ENCODE results near the gene CCL13. TPM values are rescaled to one million over a fixed set of nuclear protein-coding genes. Genes with fewer than 3 reads are reported as not detected.

Gene CCL13
- polyA plus RNA-seq, 1 of the 3 experiments (the other 2 are of a cell fraction), result not detected

- Histone ChIP-seq H3K79me2 (ENCODE audit: insufficient read depth) (no peaks in the 10 kb centered on the region), H3F3A (replicated peaks; ENCODE audit: insufficient read depth) (no peaks in the 10 kb centered on the region), H3K4me2 (no peak overlapping the region), H3K9ac (no peak overlapping the region), H3K9me3 (no peaks in the 10 kb centered on the region), H3K27ac (ENCODE audit: low read depth in 2 of 2, low read length in 1 of 2) (no peak overlapping the region), H2AFZ (ENCODE audit: low read depth) (no peak overlapping the region), H3K36me3 (replicated peaks in 1 of 2; ENCODE audit: control insufficient read depth in 1 of 2, insufficient read depth in 2 of 2, low read length in 1 of 2) (no peaks in the 10 kb centered on the region), H4K20me1 (ENCODE audit: insufficient read depth) (no peaks in the 10 kb centered on the region), H3K4me1 (ENCODE audit: control insufficient read depth in 1 of 2, insufficient read depth in 2 of 2, low read depth in 1 of 2, low read length in 1 of 2) (no peaks in the 10 kb centered on the region), H3K27me3 (ENCODE audit: insufficient read depth) (no peaks in the 10 kb centered on the region; the same call in 1 of the 2 replicates), H3K9me2 (no peaks in the 10 kb centered on the region), H3K4me3 (ENCODE audit: low read depth in 2 of 2, low read length in 1 of 2) (no peak overlapping the region)
- 31% methylated on average over 9 of the region's 9 CpGs for WGBS (ENCODE audit: low lambda C conversion rate)
- POLR2A ChIA-PET, result no interaction called here
- DNase-seq, result no peak
- TF ChIP-seq SIN3A (IDR thresholded peaks at IDR 0.05; ENCODE audit: borderline replicate concordance, low read depth, low read length) (no peak), USF2 (IDR thresholded peaks at IDR 0.05; ENCODE audit: borderline replicate concordance, low read depth, low read length) (no peak), FOSL2 (IDR thresholded peaks at IDR 0.05; ENCODE audit: borderline replicate concordance, low read depth) (no peak), CTCF (IDR thresholded peaks at IDR 0.05) (no peak)
- CTCF ChIA-PET, result interaction anchor here (1.6 to 2.6 kb wide), 3 partner anchors 10 to 197 kb away, joined by 3 to 11 read pairs (median 7); no protein-coding TSS in a partner anchor
Measured at GRCh38 chr17:34367486-34368195, 11.4 kb downstream of the CCL13 start.

GRCh38 chr17:34368196-34368945, 12.1 kb downstream of the CCL13 start:
- H3K27ac ChIP-seq (ENCODE audit: low read depth in 2 of 2, low read length in 1 of 2), result no peak overlapping the region
- H4K20me1 ChIP-seq (ENCODE audit: insufficient read depth), result no peaks in the 10 kb centered on the region
- no peak overlapping the region for H2AFZ ChIP-seq (ENCODE audit: low read depth)
- no peaks in the 10 kb centered on the region for H3K4me1 ChIP-seq (ENCODE audit: control insufficient read depth in 1 of 2, insufficient read depth in 2 of 2, low read depth in 1 of 2, low read length in 1 of 2)
- no peak for TF ChIP-seq TAF1 (IDR thresholded peaks at IDR 0.05; ENCODE audit: borderline replicate concordance, low read depth, low read length)
- no peak for TF ChIP-seq CHD2 (IDR thresholded peaks at IDR 0.05; ENCODE audit: low read length, partially characterized antibody)
- no peak for TF ChIP-seq PBX3 (IDR thresholded peaks at IDR 0.05)
- TF ChIP-seq FOSL2 (IDR thresholded peaks at IDR 0.05; ENCODE audit: borderline replicate concordance, low read depth), result no peak
- no peak for DNase-seq
- H3K79me2 ChIP-seq (ENCODE audit: insufficient read depth), result no peaks in the 10 kb centered on the region
- no peaks in the 10 kb centered on the region for H3F3A ChIP-seq (replicated peaks; ENCODE audit: insufficient read depth)
- no peaks in the 10 kb centered on the region for H3K36me3 ChIP-seq (replicated peaks in 1 of 2; ENCODE audit: control insufficient read depth in 1 of 2, insufficient read depth in 2 of 2, low read length in 1 of 2)
- H3K27me3 ChIP-seq (ENCODE audit: insufficient read depth), result no peaks in the 10 kb centered on the region; the same call in 1 of the 2 replicates
- WGBS (ENCODE audit: low lambda C conversion rate), result 36% methylated on average over 9 of the region's 9 CpGs
- no peak overlapping the region for H3K4me2 ChIP-seq
- H3K9me3 ChIP-seq, result no peaks in the 10 kb centered on the region
- ChIA-PET CTCF (interaction anchor here (1.6 to 2.6 kb wide), 3 partner anchors 9 to 197 kb away, joined by 3 to 11 read pairs (median 7); no protein-coding TSS in a partner anchor), POLR2A (no interaction called here)
- H3K9ac ChIP-seq, result no peak overlapping the region
- H3K4me3 ChIP-seq (ENCODE audit: low read depth in 2 of 2, low read length in 1 of 2), result no peak overlapping the region
- no peaks in the 10 kb centered on the region for H3K9me2 ChIP-seq
